HEK293 (cell line): ENCODE data around the gene CDH8.

ENCODE experiments used
- CTCF ChIA-PET: fragments of 350-600 bp; formaldehyde crosslinking; extraction: SDS; loops from one replicate; lab custom pipeline; 2021; ENCODE audit warnings: antibody characterized with exemption; lab: Yijun Ruan, JAX
- POLR2A ChIA-PET: fragments of 300-600 bp; formaldehyde crosslinking; extraction: SDS; loops from one replicate; lab custom pipeline; 2020; ENCODE audit warnings: antibody characterized with exemption, inconsistent platforms; lab: Yijun Ruan, JAX
- H3K27ac ChIP-seq: fragments of 200-500 bp; sonication (Bioruptor generic); 2 replicates; pipeline ENCODE4 v1.5.1; 2014; ENCODE audit warnings: low read depth, low read length, control low read depth, inconsistent platforms; ENCODE audit errors: extremely low read depth
- H3K36me3 ChIP-seq, 2 experiments: fragments of 200-500 bp in 1 of 2; sonication (Bioruptor generic) in 1 of 2; 1 replicate in 1 of 2; 2 replicates in 1 of 2; pipeline ENCODE4 v1.5.1; 2014 to 2017; ENCODE audit warnings: inconsistent platforms in 2 of 2, low read length in 2 of 2; ENCODE audit not compliant: control insufficient read depth in 2 of 2, insufficient read depth in 1 of 2
- H3K4me1 ChIP-seq: fragments of 200-500 bp; sonication (Bioruptor generic); 2 replicates; pipeline ENCODE4 v1.5.1; 2014; ENCODE audit warnings: mild to moderate bottlenecking, low read length, inconsistent platforms; ENCODE audit not compliant: control insufficient read depth, insufficient read depth
- H3K4me3 ChIP-seq: 2 replicates; pipeline ENCODE4 v1.5.1; 2011; ENCODE audit warnings: low read depth, mild to moderate bottlenecking, control low read depth, low read length, moderate library complexity
- H3K9me3 ChIP-seq: fragments of 200-500 bp; sonication (Bioruptor generic); 2 replicates; pipeline ENCODE4 v1.5.1; 2014; ENCODE audit warnings: low read depth, low read length, inconsistent platforms; ENCODE audit not compliant: control insufficient read depth, insufficient read depth
- EGR2 ChIP-seq: fragments of 450-650 bp; formaldehyde crosslinking; IDR thresholded peaks from 2 replicates; pipeline ENCODE4 v1.5.1; 2016; ENCODE audit warnings: low read depth, missing biosample characterization, missing genetic modification characterization
- OVOL3 ChIP-seq: fragments of 450-650 bp; formaldehyde crosslinking; IDR thresholded peaks from 2 replicates; pipeline ENCODE4 v1.5.1; 2016; ENCODE audit warnings: missing biosample characterization, missing genetic modification characterization
- PATZ1 ChIP-seq: fragments of 450-650 bp; formaldehyde crosslinking; IDR thresholded peaks from 2 replicates; pipeline ENCODE4 v1.5.1; 2016; ENCODE audit warnings: missing biosample characterization, missing genetic modification characterization
- SETDB1 ChIP-seq: IDR thresholded peaks from one replicate; pipeline ENCODE4 v1.6.1; 2017; ENCODE audit warnings: mild to moderate bottlenecking, low read length, moderate library complexity, mixed read lengths; ENCODE audit not compliant: insufficient read length
- SP3 ChIP-seq: fragments of 450-650 bp; formaldehyde crosslinking; IDR thresholded peaks from 2 replicates; pipeline ENCODE4 v1.5.1; 2016; ENCODE audit warnings: missing biosample characterization, missing genetic modification characterization
- SP7 ChIP-seq: fragments of 450-650 bp; formaldehyde crosslinking; IDR thresholded peaks from 2 replicates; pipeline ENCODE4 v1.5.1; 2016; ENCODE audit warnings: missing biosample characterization, missing genetic modification characterization
- WT1 ChIP-seq: fragments of 450-650 bp; formaldehyde crosslinking; IDR thresholded peaks from 2 replicates; pipeline ENCODE4 v1.5.1; 2016; ENCODE audit warnings: missing biosample characterization, missing genetic modification characterization
- ZBTB48 ChIP-seq: fragments of 450-650 bp; formaldehyde crosslinking; IDR thresholded peaks from 2 replicates; pipeline ENCODE4 v1.5.1; 2016; ENCODE audit warnings: missing biosample characterization, missing genetic modification characterization
- ZFHX2 ChIP-seq: fragments of 450-650 bp; formaldehyde crosslinking; conservative IDR thresholded peaks from 2 replicates; pipeline ENCODE4 v1.5.1; 2016; ENCODE audit warnings: missing biosample characterization, missing genetic modification characterization
- ZNF10 ChIP-seq: fragments of 450-650 bp; formaldehyde crosslinking; IDR thresholded peaks from 2 replicates; pipeline ENCODE4 v1.5.1; 2017; ENCODE audit warnings: missing biosample characterization, missing genetic modification characterization
- ZNF146 ChIP-seq: fragments of 450-650 bp; formaldehyde crosslinking; IDR thresholded peaks from 2 replicates; pipeline ENCODE4 v1.5.1; 2016; ENCODE audit warnings: missing biosample characterization, missing genetic modification characterization
- ZNF19 ChIP-seq: fragments of 450-650 bp; formaldehyde crosslinking; IDR thresholded peaks from 2 replicates; pipeline ENCODE4; 2016; ENCODE audit warnings: missing biosample characterization, missing genetic modification characterization, low read depth
- ZNF354C ChIP-seq: fragments of 450-650 bp; formaldehyde crosslinking; IDR thresholded peaks from 2 replicates; pipeline ENCODE4 v1.5.1; 2016; ENCODE audit warnings: missing biosample characterization, missing genetic modification characterization, low read depth, borderline replicate concordance
- ZNF366 ChIP-seq: fragments of 450-650 bp; formaldehyde crosslinking; conservative IDR thresholded peaks from 2 replicates; pipeline ENCODE4 v1.5.1; 2016; ENCODE audit warnings: missing biosample characterization, missing genetic modification characterization
- ZNF433 ChIP-seq: fragments of 450-650 bp; formaldehyde crosslinking; IDR thresholded peaks from 2 replicates; pipeline ENCODE4 v1.5.1; 2016; ENCODE audit warnings: missing biosample characterization, missing genetic modification characterization, low read depth
- ZNF473 ChIP-seq: fragments of 450-650 bp; formaldehyde crosslinking; IDR thresholded peaks from 2 replicates; pipeline ENCODE4 v1.5.1; 2017; ENCODE audit warnings: missing biosample characterization, missing genetic modification characterization
- ZNF529 ChIP-seq: fragments of 450-650 bp; formaldehyde crosslinking; IDR thresholded peaks from 2 replicates; pipeline ENCODE4 v1.5.1; 2017; ENCODE audit warnings: missing genetic modification characterization, missing biosample characterization; ENCODE audit not compliant: insufficient replicate concordance
- ZNF654 ChIP-seq: fragments of 450-650 bp; formaldehyde crosslinking; IDR thresholded peaks from 2 replicates; pipeline ENCODE4 v1.5.1; 2016; ENCODE audit warnings: low read depth, missing biosample characterization, missing genetic modification characterization
- ZNF658 ChIP-seq: fragments of 450-650 bp; formaldehyde crosslinking; IDR thresholded peaks from 2 replicates; pipeline ENCODE4; 2016; ENCODE audit warnings: missing biosample characterization, missing genetic modification characterization
- ZXDB ChIP-seq: fragments of 450-650 bp; formaldehyde crosslinking; IDR thresholded peaks from 2 replicates; pipeline ENCODE4 v1.5.1; 2016; ENCODE audit warnings: missing biosample characterization, missing genetic modification characterization
- TF ChIP-seq, protein P1 (sequence below): fragments of 450-650 bp; formaldehyde crosslinking; IDR thresholded peaks from 2 replicates; pipeline ENCODE4 v1.5.1; 2017; ENCODE audit warnings: missing biosample characterization, missing genetic modification characterization
- TF ChIP-seq, protein P2 (sequence below): fragments of 450-650 bp; formaldehyde crosslinking; IDR thresholded peaks from 2 replicates; pipeline ENCODE4 v1.5.1; 2016; ENCODE audit warnings: missing biosample characterization, missing genetic modification characterization
- TF ChIP-seq, protein P3 (sequence below): fragments of 450-650 bp; formaldehyde crosslinking; IDR thresholded peaks from 2 replicates; pipeline ENCODE4 v1.5.1; 2016; ENCODE audit warnings: missing biosample characterization, missing genetic modification characterization

The CDH8 gene

GRCh38 chr16:61831351-61831917 is 204.8 kb downstream of the CDH8 start:
- CTCF ChIA-PET: no interaction called here
- H3K9me3 ChIP-seq: no peaks in the 10 kb centered on the region
- H3K4me3 ChIP-seq: no peak overlapping the region
- H3K27ac ChIP-seq: no peak overlapping the region
- TF ChIP-seq, protein P1, sequence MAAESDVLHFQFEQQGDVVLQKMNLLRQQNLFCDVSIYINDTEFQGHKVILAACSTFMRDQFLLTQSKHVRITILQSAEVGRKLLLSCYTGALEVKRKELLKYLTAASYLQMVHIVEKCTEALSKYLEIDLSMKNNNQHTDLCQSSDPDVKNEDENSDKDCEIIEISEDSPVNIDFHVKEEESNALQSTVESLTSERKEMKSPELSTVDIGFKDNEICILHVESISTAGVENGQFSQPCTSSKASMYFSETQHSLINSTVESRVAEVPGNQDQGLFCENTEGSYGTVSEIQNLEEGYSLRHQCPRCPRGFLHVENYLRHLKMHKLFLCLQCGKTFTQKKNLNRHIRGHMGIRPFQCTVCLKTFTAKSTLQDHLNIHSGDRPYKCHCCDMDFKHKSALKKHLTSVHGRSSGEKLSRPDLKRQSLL (tag by site-specific recombination): no peak
- TF ChIP-seq SP7 (no peak), ZNF654 (tag by site-specific recombination) (no peak), ZNF146 (tag by site-specific recombination) (no peak), ZNF354C (tag by site-specific recombination) (no peak), ZBTB48 (tag by site-specific recombination) (no peak), ZNF529 (tag by site-specific recombination) (no peak), PATZ1 (no peak), OVOL3 (tag by site-specific recombination) (no peak), SP3 (tag by site-specific recombination) (no peak), ZNF473 (no peak), SETDB1 (no peak), WT1 (no peak), EGR2 (tag by site-specific recombination) (no peak)
- TF ChIP-seq, protein P2, sequence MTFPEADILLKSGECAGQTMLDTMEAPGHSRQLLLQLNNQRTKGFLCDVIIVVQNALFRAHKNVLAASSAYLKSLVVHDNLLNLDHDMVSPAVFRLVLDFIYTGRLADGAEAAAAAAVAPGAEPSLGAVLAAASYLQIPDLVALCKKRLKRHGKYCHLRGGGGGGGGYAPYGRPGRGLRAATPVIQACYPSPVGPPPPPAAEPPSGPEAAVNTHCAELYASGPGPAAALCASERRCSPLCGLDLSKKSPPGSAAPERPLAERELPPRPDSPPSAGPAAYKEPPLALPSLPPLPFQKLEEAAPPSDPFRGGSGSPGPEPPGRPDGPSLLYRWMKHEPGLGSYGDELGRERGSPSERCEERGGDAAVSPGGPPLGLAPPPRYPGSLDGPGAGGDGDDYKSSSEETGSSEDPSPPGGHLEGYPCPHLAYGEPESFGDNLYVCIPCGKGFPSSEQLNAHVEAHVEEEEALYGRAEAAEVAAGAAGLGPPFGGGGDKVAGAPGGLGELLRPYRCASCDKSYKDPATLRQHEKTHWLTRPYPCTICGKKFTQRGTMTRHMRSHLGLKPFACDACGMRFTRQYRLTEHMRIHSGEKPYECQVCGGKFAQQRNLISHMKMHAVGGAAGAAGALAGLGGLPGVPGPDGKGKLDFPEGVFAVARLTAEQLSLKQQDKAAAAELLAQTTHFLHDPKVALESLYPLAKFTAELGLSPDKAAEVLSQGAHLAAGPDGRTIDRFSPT (tag by site-specific recombination): no peak
- TF ChIP-seq, protein P3, sequence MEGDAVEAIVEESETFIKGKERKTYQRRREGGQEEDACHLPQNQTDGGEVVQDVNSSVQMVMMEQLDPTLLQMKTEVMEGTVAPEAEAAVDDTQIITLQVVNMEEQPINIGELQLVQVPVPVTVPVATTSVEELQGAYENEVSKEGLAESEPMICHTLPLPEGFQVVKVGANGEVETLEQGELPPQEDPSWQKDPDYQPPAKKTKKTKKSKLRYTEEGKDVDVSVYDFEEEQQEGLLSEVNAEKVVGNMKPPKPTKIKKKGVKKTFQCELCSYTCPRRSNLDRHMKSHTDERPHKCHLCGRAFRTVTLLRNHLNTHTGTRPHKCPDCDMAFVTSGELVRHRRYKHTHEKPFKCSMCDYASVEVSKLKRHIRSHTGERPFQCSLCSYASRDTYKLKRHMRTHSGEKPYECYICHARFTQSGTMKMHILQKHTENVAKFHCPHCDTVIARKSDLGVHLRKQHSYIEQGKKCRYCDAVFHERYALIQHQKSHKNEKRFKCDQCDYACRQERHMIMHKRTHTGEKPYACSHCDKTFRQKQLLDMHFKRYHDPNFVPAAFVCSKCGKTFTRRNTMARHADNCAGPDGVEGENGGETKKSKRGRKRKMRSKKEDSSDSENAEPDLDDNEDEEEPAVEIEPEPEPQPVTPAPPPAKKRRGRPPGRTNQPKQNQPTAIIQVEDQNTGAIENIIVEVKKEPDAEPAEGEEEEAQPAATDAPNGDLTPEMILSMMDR (tag by site-specific recombination): no peak
- TF ChIP-seq, all 188 proteins: peak for 0
- no peaks in the 10 kb centered on the region for H3K4me1 ChIP-seq
- POLR2A ChIA-PET: no interaction called here
- H3K36me3 ChIP-seq: no peaks in the 10 kb centered on the region

DNA sequence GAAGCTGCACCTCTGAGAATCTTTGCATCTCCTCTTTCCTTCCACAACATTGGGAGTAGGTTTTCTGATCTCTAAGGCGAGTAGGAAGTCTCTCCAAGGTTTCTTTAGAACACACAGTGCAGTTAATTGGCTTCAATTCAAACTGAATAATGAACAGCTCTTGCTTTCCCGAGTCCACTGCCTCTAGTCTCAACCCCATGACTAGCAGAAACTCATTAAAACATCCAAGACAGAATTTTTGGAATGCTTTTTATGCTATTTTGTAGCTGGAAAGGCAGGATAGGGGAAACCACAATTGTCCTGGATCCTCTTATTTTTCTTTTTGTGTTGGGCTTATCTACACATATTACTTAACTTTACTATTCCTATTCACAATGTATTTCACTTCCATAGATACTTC is 206.6 kb downstream of the CDH8 start:
- ChIA-PET POLR2A (no interaction called here), CTCF (no interaction called here)
- Histone ChIP-seq H3K36me3 (no peaks in the 10 kb centered on the region), H3K4me1 (no peaks in the 10 kb centered on the region), H3K27ac (no peak overlapping the region), H3K9me3 (no peaks in the 10 kb centered on the region), H3K4me3 (no peak overlapping the region)
- TF ChIP-seq ZNF433 (tag by site-specific recombination) (no peak), ZNF654 (tag by site-specific recombination) (no peak), ZFHX2 (tag by site-specific recombination) (no peak), ZXDB (tag by site-specific recombination) (no peak), ZNF658 (tag by site-specific recombination) (no peak), ZNF10 (no peak), ZNF366 (tag by site-specific recombination) (no peak), ZNF19 (no peak)
